ENCODE data around the gene GNG12. TPM values are rescaled to one million over a fixed set of nuclear protein-coding genes. Genes with fewer than 3 reads are reported as not detected.

The GNG12 gene
- total RNA-seq, 1 experiment from 2014 or later: 70.0 TPM

DNA sequence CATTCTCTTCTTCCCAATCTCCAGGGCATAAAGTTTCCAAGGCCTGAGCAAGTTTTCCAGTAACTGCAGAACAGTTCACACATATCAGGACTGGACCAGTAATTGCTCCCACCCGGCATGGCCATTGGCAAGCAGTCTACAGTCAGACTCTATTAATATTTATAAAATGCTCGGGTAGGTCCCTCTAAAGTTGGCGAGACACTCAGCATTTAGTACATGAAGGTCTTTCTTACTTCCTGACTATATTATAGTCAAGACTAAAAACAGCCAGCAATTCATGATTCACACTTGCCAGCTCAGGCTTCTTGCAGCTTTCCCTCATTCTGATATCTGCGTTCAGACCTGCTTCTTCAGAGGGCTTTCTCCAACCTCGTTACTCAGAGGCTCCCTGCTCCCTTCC, 122.8 kb downstream of the GNG12 start:
- CTCF ChIA-PET: no interaction called here
- intact Hi-C loops (cut with micrococcal nuclease; ENCODE audit: unreplicated experiment): no loop called here
- no peaks in the 10 kb centered on the region for H3K36me3 ChIP-seq (ENCODE audit: control insufficient read depth, insufficient read depth, low read length)
- H3K4me3 ChIP-seq (ENCODE audit: low read depth in 2 of 2, low read length in 2 of 2): no peak overlapping the region
- ATAC-seq: no peak
- H3K27me3 ChIP-seq (ENCODE audit: control insufficient read depth, insufficient read depth, low read length): no peaks in the 10 kb centered on the region
- peaks cover 42% of the 10 kb centered on the region for H3K4me1 ChIP-seq (ENCODE audit: control insufficient read depth, insufficient read depth, low read length)
- H3K9me3 ChIP-seq (ENCODE audit: control insufficient read depth, insufficient read depth, low read depth, low read length): no peaks in the 10 kb centered on the region
- H3K27ac ChIP-seq (ENCODE audit: low read length): peak overlapping the region; percentile 35; the same call in 1 of the 2 replicates
- POLR2A ChIA-PET: no interaction called here
- no TSS peak for BruUV-seq (replicated peaks)
- DNase-seq (ENCODE audit: low read depth, low spot score): no peak
- in situ Hi-C loops (cut with HindIII; ENCODE audit: low pct_unique_long_range_greater_than_20kb, low sequenced_read_pairs): no loop called here
- TF ChIP-seq, protein P1, sequence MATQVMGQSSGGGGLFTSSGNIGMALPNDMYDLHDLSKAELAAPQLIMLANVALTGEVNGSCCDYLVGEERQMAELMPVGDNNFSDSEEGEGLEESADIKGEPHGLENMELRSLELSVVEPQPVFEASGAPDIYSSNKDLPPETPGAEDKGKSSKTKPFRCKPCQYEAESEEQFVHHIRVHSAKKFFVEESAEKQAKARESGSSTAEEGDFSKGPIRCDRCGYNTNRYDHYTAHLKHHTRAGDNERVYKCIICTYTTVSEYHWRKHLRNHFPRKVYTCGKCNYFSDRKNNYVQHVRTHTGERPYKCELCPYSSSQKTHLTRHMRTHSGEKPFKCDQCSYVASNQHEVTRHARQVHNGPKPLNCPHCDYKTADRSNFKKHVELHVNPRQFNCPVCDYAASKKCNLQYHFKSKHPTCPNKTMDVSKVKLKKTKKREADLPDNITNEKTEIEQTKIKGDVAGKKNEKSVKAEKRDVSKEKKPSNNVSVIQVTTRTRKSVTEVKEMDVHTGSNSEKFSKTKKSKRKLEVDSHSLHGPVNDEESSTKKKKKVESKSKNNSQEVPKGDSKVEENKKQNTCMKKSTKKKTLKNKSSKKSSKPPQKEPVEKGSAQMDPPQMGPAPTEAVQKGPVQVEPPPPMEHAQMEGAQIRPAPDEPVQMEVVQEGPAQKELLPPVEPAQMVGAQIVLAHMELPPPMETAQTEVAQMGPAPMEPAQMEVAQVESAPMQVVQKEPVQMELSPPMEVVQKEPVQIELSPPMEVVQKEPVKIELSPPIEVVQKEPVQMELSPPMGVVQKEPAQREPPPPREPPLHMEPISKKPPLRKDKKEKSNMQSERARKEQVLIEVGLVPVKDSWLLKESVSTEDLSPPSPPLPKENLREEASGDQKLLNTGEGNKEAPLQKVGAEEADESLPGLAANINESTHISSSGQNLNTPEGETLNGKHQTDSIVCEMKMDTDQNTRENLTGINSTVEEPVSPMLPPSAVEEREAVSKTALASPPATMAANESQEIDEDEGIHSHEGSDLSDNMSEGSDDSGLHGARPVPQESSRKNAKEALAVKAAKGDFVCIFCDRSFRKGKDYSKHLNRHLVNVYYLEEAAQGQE (IDR thresholded peaks at IDR 0.05; ENCODE audit: insufficient read depth in 1 of 2, low read depth in 2 of 2, low read length in 1 of 2): no peak
- TF ChIP-seq, protein P2, sequence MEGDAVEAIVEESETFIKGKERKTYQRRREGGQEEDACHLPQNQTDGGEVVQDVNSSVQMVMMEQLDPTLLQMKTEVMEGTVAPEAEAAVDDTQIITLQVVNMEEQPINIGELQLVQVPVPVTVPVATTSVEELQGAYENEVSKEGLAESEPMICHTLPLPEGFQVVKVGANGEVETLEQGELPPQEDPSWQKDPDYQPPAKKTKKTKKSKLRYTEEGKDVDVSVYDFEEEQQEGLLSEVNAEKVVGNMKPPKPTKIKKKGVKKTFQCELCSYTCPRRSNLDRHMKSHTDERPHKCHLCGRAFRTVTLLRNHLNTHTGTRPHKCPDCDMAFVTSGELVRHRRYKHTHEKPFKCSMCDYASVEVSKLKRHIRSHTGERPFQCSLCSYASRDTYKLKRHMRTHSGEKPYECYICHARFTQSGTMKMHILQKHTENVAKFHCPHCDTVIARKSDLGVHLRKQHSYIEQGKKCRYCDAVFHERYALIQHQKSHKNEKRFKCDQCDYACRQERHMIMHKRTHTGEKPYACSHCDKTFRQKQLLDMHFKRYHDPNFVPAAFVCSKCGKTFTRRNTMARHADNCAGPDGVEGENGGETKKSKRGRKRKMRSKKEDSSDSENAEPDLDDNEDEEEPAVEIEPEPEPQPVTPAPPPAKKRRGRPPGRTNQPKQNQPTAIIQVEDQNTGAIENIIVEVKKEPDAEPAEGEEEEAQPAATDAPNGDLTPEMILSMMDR (IDR thresholded peaks at IDR 0.05): no peak

DNA sequence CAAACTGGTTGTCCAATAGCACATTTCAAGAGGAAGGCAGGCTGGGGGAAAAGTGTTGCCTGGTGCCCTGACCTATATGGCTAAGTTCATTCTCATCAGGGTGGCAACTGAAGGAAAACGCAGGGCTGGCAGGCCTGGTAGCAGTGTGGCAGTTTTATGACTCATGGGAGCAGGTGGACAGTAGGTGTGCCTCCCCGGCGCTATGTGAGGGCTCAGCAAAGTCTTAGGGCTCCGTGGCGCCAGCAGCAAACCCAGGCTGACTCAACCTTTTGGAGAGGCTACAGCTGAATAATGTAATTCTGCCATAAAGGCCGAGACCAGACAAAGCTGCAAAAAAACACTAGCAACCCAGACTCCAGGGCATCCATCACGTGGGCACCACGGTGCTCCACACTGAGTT, 124.7 kb downstream of the GNG12 start:
- ChIA-PET POLR2A (no interaction called here), CTCF (no interaction called here)
- no peaks in the 10 kb centered on the region for H3K27me3 ChIP-seq (ENCODE audit: control insufficient read depth, insufficient read depth, low read length)
- H3K9me3 ChIP-seq (ENCODE audit: control insufficient read depth, insufficient read depth, low read depth, low read length): no peaks in the 10 kb centered on the region
- DNase-seq (ENCODE audit: low read depth, low spot score) (no peak), ATAC-seq (no peak)
- BruUV-seq (replicated peaks): no TSS peak
- peaks cover 28% of the 10 kb centered on the region for H3K4me1 ChIP-seq (ENCODE audit: control insufficient read depth, insufficient read depth, low read length)
- intact Hi-C loops (cut with micrococcal nuclease; ENCODE audit: unreplicated experiment): no loop called here
- H3K4me3 ChIP-seq (ENCODE audit: low read depth in 2 of 2, low read length in 2 of 2): no peak overlapping the region
- no peaks in the 10 kb centered on the region for H3K36me3 ChIP-seq (ENCODE audit: control insufficient read depth, insufficient read depth, low read length)
- no peak overlapping the region for H3K27ac ChIP-seq (ENCODE audit: low read length)
- in situ Hi-C loops (cut with HindIII; ENCODE audit: low pct_unique_long_range_greater_than_20kb, low sequenced_read_pairs): no loop called here
- TF ChIP-seq SIN3A (IDR thresholded peaks at IDR 0.05; ENCODE audit: borderline replicate concordance, insufficient read depth, low read depth, low read length): no peak
- no peak for TF ChIP-seq TCF7L2 (IDR thresholded peaks at IDR 0.05; ENCODE audit: low read depth, low read length)
- TF ChIP-seq POLR2AphosphoS5 (IDR thresholded peaks at IDR 0.05; ENCODE audit: low read depth, low read length): no peak
- TF ChIP-seq, protein P1 (IDR thresholded peaks at IDR 0.05; ENCODE audit: insufficient read depth in 1 of 2, low read depth in 2 of 2, low read length in 1 of 2): no peak
- TF ChIP-seq, protein P2 (IDR thresholded peaks at IDR 0.05): no peak

All from Panc1 (cell line).